Measurements from ENCODE around the gene PSORS1C1.

The PSORS1C1 gene

GRCh38 chr6:31131595-31131994, 17.0 kb downstream of the PSORS1C1 start:
- TF ChIP-seq POLR2AphosphoS5 (IDR thresholded peaks at IDR 0.05; ENCODE audit: low read depth, low read length) (no peak), POLR2A (IDR thresholded peaks at IDR 0.05; ENCODE audit: low read depth, low read length) (no peak), TAF1 (IDR thresholded peaks at IDR 0.05; ENCODE audit: borderline replicate concordance, low read depth, low read length) (no peak)
- DNase-seq (ENCODE audit: insufficient read length) (no peak), FAIRE-seq (no peak)

DNA sequence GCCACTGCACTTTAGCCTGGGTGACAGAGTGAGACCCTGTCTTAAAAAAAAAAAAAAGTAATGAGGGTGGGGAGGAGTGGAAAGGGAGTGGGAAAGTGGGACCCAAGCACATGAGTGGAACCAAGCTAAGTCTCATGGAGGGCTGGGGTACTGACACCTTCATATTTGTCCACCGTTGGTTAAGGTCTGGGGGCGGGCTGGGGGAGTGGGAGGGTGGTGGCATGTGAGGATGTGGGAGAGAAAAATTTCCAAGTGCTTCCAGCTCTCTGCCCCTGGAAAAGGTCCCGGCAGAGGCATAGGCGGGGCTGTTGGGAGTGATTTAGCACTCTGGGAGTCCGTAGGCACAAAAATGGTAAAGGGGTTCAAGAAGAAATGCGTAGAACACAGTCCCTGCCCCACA, 18.2 kb downstream of the PSORS1C1 start:
- DNase-seq (ENCODE audit: insufficient read length) (no peak), FAIRE-seq (no peak)
- TF ChIP-seq POLR2A (IDR thresholded peaks at IDR 0.05; ENCODE audit: low read depth, low read length): no peak
- no peak for TF ChIP-seq TAF1 (IDR thresholded peaks at IDR 0.05; ENCODE audit: borderline replicate concordance, low read depth, low read length)

DNA sequence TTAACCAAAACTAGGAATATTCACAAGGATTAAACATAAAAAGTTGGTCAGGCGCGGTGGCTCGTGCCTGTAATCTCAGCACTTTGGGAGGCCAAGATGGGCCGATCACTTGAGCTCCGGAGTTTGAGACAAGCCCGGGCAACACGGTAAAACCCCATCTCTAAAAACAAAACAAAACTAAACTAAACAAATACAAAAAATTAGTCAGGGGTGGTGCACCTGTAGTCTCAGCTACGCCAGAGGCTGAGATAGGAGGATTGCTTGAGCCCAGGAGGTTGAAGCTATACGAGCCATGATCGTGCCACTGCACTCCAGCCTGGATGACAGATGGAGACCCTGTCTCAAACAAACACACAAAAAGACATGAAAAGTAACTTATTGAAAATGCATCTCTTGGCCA, 21.1 kb downstream of the PSORS1C1 start:
- no peak for DNase-seq (ENCODE audit: insufficient read length)
- no peak for FAIRE-seq
- no peak for TF ChIP-seq POLR2AphosphoS5 (IDR thresholded peaks at IDR 0.05; ENCODE audit: low read depth, low read length)
- no peak for TF ChIP-seq TAF1 (IDR thresholded peaks at IDR 0.05; ENCODE audit: borderline replicate concordance, low read depth, low read length)
- no peak for TF ChIP-seq POLR2A (IDR thresholded peaks at IDR 0.05; ENCODE audit: low read depth, low read length)

DNA sequence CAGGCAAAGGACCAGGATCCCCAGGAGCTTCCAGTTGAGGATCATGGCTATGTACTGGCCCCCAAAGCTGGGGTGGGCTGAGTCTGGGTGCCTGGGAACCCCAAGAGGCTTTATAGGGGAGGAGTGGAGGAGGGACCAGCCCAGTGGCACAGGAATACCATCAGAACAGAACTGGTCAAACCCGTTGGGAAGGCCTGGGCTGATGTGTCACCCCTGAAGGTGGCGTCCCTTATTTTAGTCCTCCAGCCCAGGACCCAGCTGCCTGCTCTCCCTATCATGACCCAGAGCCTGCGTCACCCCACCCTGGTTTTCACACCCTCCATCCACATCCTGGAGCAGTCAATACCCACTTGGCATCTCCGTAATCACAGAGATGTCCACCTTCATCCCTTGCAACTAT, 24.4 kb downstream of the PSORS1C1 start, which contains the start of gene PSORS1C2:
TSS of gene PSORS1C2 (minus strand) at position 85 of the 400 bp plus-strand sequence. CDS start at position 45, 40 bp downstream.
- no peak for DNase-seq (ENCODE audit: insufficient read length)
- FAIRE-seq: no peak
- TF ChIP-seq POLR2AphosphoS5 (IDR thresholded peaks at IDR 0.05; ENCODE audit: low read depth, low read length): no peak
- TF ChIP-seq TAF1 (IDR thresholded peaks at IDR 0.05; ENCODE audit: borderline replicate concordance, low read depth, low read length): no peak
- no peak for TF ChIP-seq POLR2A (IDR thresholded peaks at IDR 0.05; ENCODE audit: low read depth, low read length)

DNA sequence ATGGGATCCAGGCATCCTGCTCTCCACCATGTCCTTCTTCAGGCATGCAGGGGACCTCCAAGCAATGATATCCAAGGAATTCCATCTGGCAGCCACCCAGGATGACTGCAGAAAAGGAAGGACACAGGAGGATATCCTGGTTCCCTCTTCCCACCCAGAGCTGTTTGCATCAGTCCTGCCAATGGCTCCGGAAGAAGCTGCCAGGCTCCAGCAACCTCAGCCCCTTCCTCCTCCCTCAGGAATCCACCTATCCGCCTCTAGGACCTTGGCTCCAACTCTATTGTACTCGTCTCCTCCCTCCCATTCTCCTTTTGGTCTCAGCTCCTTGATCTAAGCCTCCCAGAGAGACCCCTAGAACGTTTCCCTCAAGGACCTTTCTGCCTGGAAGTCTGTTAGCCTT, 25.0 kb downstream of the PSORS1C1 start:
- FAIRE-seq (no peak), DNase-seq (ENCODE audit: insufficient read length) (no peak)
- no peak for TF ChIP-seq POLR2AphosphoS5 (IDR thresholded peaks at IDR 0.05; ENCODE audit: low read depth, low read length)
- no peak for TF ChIP-seq TAF1 (IDR thresholded peaks at IDR 0.05; ENCODE audit: borderline replicate concordance, low read depth, low read length)
- no peak for TF ChIP-seq POLR2A (IDR thresholded peaks at IDR 0.05; ENCODE audit: low read depth, low read length)

DNA sequence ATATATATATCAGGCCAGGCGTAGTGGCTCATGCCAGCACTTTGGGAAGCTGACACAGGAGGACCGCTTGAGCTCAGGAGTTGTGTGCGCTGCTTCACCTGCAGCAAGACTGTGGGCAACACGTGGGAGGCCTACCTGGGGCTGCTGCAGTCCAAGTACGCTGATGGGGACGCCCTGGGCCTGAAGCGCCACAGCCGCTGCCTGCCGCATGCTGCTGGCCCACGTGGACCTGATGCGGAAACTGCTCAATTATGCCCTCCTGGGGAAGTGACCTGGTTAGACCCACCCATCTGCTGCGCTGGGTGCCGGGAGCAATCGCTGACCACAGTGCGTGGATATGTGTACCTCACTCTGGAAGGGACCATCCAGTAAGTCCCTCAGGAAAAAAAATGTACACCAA, 26.0 kb downstream of the PSORS1C1 start:
- TF ChIP-seq TAF1 (IDR thresholded peaks at IDR 0.05; ENCODE audit: borderline replicate concordance, low read depth, low read length) (no peak), POLR2A (IDR thresholded peaks at IDR 0.05; ENCODE audit: low read depth, low read length) (no peak), POLR2AphosphoS5 (IDR thresholded peaks at IDR 0.05; ENCODE audit: low read depth, low read length) (no peak)
- FAIRE-seq (no peak), DNase-seq (ENCODE audit: insufficient read length) (no peak)

DNA sequence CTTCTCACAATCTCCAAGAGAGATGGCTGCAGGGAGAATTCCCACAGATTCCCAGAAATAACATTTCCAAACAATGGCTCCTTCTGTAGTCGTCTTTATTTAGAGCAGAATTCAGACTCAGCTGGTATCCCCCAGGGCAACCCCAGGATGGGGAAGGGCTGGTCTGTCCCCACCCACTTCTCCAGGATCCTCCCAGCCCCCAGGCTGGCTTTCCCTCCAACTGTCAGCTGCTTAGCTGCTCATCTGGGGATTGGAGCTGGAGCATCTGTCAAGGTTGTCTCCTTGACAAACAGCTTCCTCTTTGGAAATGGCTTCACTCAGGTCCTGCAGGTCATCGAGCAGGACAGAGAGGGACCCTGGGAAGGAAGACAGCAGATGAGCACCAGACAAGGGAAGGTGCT, 27.8 kb downstream of the PSORS1C1 start:
- FAIRE-seq: no peak
- TF ChIP-seq POLR2A (IDR thresholded peaks at IDR 0.05; ENCODE audit: low read depth, low read length) (no peak), POLR2AphosphoS5 (IDR thresholded peaks at IDR 0.05; ENCODE audit: low read depth, low read length) (no peak), TAF1 (IDR thresholded peaks at IDR 0.05; ENCODE audit: borderline replicate concordance, low read depth, low read length) (no peak)
- DNase-seq (ENCODE audit: insufficient read length): no peak

DNA sequence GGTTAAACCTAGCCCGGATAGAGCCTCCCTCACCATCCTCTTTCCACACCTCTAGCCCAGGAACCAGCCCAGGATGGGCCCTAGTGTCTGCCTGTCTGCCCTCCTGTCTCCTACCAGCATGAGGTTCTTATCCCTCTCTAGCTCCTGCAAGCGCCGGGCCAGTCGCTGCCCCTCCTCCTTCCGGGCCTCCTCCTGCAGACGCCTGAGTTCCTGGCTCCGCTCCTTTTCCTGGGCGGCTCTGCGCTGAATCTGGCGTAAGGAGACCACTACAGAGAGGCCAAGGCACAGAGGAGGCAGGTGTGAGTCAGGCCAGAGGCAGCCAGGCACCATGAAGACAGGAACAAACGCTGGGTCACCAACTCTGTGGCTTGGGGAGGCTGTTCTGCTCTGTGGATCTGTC, 28.5 kb downstream of the PSORS1C1 start:
- no peak for DNase-seq (ENCODE audit: insufficient read length)
- no peak for FAIRE-seq

GRCh38 chr6:31144296-31144969, 29.8 kb downstream of the PSORS1C1 start:
- TF ChIP-seq TAF1 (IDR thresholded peaks at IDR 0.05; ENCODE audit: borderline replicate concordance, low read depth, low read length) (no peak), POLR2AphosphoS5 (IDR thresholded peaks at IDR 0.05; ENCODE audit: low read depth, low read length) (no peak), POLR2A (IDR thresholded peaks at IDR 0.05; ENCODE audit: low read depth, low read length) (no peak)
- no peak for FAIRE-seq
- no peak for DNase-seq (ENCODE audit: insufficient read length)

More for the DNA sequence above, 28.5 kb downstream of the PSORS1C1 start:
- TF ChIP-seq POLR2AphosphoS5 (IDR thresholded peaks at IDR 0.05; ENCODE audit: low read depth, low read length) (no peak), POLR2A (IDR thresholded peaks at IDR 0.05; ENCODE audit: low read depth, low read length) (no peak)

DNA sequence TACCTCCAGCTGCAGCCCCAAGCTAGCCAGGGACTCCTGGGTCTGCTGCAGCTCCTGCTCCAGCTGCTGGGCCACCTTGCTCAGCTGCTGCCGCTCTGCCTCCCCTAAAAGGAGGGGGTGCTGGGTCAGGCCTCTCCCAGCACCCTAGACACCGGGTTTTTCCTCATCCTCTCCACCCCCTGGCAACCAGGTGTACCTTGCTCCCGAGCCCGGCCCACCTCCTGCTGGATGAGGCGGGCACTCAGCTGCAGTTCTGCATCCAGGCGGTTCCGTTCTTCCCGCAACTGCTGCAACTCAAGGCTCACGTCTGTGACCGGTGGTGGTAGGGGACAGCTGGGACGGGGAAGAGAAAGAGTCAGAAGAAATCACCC, 30.4 kb downstream of the PSORS1C1 start:
- DNase-seq (ENCODE audit: insufficient read length): no peak
- no peak for FAIRE-seq
- TF ChIP-seq TAF1 (IDR thresholded peaks at IDR 0.05; ENCODE audit: borderline replicate concordance, low read depth, low read length): no peak
- no peak for TF ChIP-seq POLR2A (IDR thresholded peaks at IDR 0.05; ENCODE audit: low read depth, low read length)

GRCh38 chr6:31145386-31145785, 30.8 kb downstream of the PSORS1C1 start:
- no peak for TF ChIP-seq POLR2AphosphoS5 (IDR thresholded peaks at IDR 0.05; ENCODE audit: low read depth, low read length)
- TF ChIP-seq TAF1 (IDR thresholded peaks at IDR 0.05; ENCODE audit: borderline replicate concordance, low read depth, low read length): no peak
- TF ChIP-seq POLR2A (IDR thresholded peaks at IDR 0.05; ENCODE audit: low read depth, low read length): no peak
- DNase-seq (ENCODE audit: insufficient read length): no peak
- FAIRE-seq: no peak

- TF ChIP-seq POLR2A (IDR thresholded peaks at IDR 0.05; ENCODE audit: low read depth, low read length): no peak
- no peak for TF ChIP-seq TAF1 (IDR thresholded peaks at IDR 0.05; ENCODE audit: borderline replicate concordance, low read depth, low read length)
- TF ChIP-seq POLR2AphosphoS5 (IDR thresholded peaks at IDR 0.05; ENCODE audit: low read depth, low read length): no peak
- no peak for DNase-seq (ENCODE audit: insufficient read length)
- no peak for FAIRE-seq
Observed at GRCh38 chr6:31149827-31150447, 35.3 kb downstream of the PSORS1C1 start.
